ENCODE measurements around the gene HOXC12.

HOXC12 gene

DNA sequence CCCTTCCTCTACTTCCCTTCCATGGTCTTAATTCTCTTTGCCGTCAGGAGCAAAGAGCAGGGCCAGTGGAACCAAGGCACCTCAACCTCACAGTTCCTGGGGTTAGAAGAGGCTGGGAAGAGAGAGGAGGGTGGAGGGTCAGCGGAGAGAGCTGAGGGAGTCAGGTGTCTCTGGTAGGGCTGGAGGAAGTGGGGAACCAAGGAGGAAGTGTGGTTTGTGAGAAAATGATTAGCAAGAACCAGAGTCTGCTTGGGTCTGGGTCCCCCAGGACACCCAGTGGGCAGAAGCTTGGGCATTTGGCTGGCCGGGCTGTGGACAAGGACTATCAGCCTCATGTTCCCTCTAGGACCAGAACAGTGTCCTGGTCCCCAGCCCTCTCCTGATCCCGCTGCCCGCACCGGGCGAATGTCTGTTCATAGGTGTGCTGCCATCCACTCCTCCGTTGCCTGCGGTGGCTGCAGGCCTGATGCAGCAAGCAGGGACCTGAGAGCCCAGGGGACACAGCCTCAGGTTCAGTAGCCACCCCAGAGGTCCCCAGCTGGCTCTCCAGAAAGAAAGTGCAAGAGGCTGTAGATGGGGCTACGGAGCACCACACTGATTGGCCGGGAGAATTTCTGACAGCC is 2.3 kb downstream of the HOXC12 start:
- DNase-seq: no peak

DNA sequence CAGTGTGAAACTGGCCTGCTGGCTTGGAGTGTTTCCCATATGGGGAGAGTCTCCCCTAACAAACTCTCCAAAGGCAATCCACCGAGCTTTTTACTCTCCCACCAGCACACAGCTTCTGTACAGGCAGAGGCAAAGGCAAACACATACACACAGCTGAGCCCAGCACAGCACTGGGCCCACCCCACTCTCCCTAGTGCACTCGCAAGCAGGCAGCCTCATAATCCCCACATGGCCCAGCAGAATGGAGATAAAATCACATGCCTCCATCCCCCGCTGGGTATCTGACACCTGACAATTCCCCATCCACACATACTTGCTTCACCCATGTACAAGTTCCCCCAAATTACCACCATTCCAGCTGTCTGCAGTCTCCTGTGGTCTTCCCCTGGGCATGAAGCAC is 3.4 kb downstream of the HOXC12 start:
- DNase-seq: no peak

DNA sequence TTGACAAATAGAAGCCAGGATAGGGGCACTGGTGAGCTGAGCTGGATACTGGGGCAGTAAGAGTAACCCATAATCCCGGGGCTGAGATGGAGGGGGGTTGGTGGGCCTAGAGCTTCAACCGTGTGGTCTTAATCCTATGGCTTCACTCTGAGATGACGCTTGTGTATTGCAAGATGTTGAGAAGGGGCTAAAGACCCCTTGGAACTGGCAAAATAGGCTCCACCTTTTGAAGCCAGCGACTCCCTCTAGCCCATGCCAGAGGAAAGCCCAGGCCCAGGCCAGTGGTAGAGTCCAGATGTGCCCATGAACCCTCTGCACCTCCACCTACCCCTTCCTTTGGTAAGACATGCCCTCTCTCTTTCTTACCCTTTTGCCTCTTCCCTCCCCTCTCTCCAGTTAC is 4.6 kb downstream of the HOXC12 start:
- DNase-seq: no peak

DNA sequence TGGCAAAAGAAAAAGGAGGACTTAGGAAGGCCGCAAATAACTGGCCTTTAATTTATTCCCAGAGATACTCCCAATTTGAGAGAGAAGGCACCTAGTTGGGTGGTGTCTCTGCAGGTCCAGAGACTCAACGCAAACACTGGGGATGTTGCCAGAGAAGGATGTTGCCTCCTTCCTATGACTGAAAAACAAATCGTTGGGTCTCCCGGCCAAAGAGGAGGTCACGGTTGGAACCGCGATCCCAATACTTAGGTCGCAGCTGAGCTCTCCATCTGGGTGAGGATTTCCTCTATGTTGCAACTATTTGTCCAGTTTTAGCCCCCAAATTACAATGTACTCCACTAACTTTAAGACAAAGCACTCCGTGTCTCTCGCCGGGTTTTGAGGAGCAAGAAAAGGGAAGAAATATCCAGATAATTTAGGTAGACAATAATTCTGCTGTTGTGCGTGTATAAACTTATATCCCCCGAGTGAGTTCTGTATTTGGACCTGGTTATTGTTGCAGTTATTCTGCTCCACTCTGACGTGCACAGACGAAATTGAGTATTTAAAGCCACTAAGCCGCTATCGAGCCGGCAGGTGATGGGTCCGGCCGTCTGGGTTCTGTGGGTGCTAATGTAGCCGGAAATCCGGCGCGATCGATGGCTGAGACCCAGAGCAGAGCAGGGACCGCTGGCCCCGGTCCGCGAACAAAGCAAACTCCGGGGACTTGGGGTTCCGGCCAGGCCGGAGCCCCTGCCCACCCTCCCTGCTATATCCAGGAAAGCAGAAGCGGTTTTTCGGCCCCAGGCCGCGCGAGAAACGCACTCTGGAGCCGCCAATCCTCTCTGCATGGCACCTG is 5.7 kb downstream of the HOXC12 start:
- DNase-seq: no peak

DNA sequence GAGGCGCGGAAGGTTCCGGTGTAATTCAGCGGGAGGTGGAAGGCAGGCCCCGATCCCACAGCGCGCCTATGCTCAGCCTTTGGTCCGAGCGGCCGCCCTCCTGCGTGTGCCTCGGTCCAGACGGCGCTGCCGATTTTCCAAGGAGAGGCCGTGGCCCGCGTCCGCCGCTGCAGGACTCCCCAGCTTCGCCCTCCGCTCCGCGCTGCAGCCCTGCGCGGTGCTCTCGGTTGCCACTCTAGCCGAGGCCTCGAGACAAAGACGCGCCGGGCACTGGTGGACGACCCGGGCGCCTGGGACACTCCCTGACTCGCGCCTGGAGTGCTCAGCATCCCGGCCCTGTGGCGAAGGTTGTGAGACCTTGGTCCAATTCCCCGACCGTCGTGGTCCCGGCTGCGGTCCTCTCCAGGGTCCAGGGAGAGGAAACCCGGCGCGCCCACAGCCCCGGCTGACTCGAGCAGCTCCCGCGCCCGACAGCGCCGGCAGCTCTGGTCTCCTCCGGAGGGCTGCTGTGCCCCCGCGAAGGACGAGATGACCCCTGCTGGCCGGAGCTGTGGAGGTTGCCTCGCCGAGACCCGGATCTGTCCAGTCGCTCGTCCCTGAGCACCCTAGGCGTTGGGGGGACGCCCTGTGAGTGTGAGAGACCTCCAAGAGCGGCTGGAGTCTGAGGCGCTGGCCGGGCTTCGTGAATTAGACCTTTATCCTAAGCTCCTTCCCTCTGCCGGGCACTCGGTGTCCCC is 6.5 kb downstream of the HOXC12 start:
- no peak for DNase-seq

DNA sequence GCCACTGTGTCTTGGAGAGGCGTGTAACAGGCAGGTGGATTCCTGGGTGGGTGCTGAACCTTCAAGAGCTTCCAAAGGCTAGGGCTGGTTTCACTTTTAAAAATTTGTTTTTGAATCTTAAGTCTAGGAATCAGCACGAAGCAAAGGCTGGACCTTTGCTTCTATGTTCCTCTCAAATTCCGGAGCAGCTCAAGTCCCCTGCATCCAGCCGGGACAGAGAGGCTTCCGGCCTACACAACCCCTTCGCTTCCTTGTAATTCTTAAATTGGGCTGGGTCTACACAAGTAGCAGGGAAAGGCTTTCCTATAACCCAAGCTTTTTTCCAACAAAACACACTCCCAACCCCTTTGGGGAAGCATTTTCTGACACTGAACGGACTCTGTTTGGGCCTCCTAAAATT is 8.3 kb downstream of the HOXC12 start:
- no peak for DNase-seq

DNA sequence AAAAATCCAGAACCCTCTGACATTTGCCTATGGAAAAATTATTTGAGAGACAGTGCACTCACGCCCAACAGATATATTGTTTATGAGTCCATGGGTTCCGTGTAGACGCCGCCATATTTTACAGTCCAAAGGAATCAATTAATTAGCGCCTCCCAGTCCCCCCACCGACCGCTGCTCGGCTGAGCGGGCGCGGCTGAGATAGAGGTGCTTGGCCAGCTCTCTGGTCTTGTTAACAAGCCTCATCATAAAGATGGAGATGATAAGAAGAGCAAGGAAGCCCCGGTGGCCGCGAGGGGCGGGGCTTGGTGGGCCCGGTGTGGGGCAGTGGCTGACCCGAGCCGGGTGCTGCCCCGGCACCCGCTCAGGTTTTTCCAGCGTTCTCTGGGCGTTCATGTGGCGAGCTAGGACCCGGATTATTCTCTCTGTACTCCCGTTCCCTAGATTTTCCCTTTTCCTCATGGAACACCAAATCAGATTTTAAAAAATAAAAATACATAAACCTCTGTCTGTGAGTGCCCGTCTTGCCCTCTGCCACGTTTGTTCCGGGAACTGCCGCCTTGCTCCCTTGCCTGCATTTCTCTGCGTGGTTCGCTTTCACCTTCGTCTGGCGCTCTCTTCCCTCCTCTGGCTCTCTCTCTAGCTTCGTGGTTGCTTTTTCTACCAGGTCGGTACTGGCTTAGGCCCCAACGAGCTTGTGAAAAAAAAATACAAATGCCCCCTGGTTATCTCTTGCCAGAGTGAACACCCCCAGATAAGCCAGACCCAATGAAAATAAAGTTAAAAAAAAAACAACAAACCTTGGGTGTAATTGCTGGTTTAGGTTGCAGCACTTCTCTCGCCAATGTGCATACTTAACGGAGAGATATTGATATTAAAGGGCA is 9.0 kb downstream of the HOXC12 start:
- DNase-seq: no peak

DNA sequence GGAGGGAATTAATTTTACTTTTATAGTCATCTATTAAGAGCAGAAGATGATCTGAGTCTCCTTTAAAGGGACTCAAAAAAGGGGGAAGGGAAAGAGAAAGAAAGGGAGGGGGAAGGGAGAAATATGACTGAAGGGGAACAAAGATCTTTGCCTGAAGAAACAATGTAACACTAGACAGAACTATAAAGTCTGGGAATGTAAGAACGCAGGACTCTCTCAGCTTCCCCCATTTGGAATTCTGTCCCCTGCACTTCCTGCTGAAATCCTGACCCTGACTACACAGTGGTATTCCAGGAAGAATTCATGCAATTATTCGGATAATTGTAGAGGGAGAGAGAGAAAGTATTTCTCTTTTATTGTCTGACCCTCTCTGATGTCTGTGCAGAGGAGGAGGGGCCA is 9.6 kb downstream of the HOXC12 start:
- no peak for DNase-seq

DNA sequence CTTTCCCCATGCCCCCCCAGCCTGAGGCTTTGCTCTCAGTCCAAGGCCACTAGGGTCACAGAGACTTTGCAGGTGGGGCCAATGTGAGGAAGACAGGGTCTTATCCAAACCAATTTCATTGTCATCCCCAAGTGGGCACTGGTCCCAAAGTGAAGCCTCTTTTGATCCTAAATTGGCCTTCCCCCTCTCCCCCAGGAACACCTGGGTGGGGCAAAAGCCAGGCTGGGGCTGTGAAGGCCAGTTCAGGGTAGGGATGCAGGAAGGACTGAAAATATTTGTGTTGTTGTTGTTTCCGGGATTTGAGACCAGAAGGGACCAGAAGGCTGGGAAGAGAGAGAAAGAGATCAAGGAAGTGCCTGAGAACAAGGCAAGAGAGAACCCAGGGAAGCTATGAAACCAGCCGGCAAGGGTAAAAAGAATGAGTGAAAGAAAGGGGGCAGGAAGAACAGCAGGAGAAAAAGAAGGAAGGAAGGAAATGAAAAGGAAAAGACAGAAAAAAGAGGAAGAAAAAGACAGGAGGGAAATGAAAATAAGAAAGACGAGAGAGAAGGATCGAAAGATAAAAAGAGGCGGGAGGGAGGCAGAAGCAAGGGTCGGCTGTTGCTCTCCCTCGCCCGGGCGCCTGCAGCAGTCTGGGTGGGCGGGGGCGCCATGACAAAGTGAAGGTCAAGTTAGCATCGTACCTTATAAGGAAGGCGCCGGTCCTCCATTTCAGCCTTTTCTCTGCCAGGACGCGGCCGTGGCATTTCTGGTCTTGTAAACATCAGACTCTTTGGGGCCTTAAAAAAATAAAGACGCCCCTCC is 10.8 kb downstream of the HOXC12 start:
- no peak for DNase-seq

DNA sequence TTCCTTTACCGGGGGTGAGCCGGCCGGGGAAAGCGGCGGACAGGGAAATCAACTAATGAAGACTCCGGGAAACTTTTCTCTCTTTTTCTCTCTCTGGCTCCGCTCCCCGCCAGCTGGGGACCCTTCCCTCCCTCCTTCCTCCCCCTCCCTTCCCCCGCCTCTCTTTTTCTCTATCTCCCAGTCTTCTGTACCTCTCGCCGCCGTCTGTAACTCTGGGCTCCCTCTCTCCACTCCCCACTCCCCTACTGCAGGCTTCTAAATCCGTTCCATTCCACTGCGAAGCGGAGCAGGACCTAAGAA is 11.3 kb downstream of the HOXC12 start:
- no peak for DNase-seq

DNA sequence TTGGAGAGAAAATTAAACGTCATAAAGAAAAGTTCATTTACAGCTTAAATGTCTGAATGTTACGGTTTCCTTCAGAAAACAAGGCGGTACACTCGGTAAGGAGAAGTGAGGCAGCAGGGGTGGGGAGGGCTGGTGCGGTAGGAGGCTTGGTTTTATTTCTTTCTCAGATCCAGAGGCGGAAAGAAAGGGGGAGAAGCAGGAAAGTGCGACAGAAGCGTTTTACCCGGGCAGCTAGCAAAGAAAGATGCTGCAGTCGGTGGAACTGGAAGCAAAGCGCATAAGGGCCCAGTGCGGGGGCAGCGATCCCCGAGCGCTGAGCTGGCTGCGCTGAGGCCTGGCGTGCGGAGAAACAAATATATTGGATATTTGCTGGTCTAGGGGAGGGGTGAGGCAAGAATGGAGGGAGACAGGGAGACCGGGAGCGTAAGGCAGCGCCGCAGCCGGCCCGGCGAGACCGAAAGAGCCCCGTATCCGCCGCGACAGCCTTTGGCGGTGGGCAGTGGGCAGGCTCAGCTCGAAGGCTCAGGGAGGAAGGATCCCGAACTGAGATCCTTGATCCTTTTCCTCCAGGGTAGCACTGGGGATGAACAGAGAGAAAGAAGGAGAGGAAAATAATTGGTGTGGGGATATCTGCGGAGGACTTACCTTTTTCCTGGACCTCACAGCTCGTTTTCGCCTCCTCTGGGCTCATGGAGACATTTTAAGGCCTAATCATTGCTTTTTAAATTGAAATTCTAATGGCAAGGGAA is 11.9 kb downstream of the HOXC12 start:
- DNase-seq: no peak

DNA sequence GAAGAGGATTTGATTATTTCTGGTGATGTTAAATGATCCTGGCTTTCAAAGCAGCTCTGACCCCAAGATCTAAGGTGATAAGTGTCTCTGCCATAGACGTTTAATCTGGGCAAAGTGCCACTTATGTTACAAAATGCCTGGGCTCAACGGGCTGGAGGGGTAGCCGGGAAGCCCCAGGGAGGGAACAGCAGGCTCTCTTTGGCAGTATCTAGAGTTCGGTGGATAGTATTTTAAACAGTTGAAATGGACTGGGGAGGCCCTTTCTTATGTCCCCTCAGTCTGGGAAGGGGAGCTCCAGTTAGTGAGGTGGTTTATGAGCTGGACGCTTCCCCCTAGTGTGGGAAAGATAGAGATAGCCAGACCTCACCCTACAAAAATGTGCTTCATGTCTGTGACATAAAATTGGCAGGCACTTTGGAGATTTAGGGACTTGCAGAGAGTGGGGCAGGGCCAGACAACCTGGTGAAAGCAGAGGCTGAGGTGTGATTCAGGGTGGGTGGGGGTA is 12.8 kb downstream of the HOXC12 start:
- DNase-seq: no peak

DNA sequence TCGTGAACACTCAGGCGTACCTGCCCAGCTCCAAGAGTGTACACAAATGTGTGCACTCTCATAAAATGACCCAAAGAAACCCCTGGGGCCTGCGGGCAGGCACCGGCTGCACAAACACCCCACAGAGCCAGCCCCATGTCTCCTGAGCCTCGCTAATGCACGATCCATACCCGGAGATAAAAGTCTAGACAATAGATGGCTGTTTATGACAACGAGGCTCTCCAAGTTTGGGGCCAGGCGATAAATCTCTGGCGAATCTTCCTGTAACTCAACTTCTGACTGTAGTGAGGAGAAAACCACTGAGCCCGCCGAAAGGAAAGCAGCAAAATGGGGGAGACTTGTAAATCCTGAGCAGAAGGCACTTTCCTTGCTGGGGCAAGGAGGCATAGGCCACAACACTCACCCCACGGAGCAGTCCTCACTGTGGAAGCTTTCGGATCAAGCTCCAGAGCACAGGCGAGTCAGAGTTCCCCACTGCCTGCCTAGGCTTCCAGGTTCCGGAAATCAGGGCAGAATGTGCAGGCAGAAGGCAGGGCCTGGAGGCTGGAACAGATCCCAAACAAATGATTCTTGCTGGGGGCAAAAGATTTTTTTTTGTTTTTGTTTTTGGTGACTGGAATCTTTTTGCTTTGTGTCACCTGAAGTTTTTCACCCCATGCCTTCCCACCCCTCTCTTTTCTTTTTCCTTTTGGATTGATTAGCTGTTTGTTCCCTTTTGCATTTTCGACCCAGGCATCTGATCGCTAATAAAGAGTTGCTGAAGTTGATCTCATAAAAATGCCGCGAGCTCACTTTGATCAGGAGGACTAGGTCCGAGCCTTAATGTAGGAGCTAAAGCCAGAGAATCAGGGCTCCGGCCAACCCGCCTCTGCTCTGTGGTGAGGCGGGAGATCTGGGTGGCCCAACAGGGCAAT is 13.8 kb downstream of the HOXC12 start:
- no peak for DNase-seq

DNA sequence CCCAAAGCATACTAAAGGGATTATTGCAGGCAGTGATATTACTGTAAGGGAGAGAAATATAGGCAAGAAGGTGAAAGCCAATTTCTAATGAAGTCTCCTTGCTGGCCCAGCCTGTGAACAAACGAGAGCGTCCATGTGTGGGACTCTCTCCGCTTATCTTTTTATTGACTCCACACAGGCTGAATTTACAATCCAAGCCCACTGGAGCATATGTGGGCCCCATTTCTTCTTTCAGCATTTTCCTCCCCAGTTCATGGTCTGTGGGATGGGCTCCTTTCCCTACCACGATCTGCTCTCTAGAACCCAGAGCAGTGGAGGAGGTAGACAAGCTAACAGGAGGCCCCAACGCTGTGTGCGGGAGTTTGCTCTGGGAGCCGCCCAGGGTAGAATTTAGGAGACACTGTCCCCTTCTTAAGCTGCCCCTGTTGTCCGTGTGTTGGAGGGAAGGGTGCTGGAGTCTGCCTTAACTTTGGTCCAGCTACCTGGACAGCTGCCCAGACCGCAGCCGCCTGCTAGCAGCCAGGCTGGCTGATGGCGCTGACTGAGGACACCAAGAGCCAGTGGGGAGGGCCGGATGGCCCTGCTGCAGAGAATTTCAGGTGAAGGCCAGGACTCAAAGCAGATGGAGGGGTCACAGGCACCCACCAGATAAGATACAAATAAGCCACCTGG is 15.0 kb downstream of the HOXC12 start:
- DNase-seq: no peak

DNA sequence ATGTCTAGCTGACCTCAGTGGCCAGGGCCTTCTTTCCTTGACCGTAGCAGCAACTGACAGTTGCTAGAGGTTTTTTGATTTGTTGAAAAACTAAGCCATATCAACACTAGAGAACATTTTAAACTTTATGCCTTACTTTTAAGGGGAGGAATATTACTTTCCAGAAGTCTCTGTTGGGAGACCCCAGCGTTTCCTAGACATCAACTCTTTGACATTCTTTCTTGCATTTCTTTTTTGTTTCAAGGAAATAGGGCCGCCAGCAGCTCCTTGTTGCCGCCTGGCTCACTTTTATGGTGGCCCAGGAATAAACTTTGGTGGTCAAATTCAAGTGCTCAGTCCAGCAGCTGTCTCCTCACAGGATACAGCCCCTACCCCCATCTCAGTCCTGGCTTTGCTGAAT is 15.7 kb downstream of the HOXC12 start:
- no peak for DNase-seq

DNA sequence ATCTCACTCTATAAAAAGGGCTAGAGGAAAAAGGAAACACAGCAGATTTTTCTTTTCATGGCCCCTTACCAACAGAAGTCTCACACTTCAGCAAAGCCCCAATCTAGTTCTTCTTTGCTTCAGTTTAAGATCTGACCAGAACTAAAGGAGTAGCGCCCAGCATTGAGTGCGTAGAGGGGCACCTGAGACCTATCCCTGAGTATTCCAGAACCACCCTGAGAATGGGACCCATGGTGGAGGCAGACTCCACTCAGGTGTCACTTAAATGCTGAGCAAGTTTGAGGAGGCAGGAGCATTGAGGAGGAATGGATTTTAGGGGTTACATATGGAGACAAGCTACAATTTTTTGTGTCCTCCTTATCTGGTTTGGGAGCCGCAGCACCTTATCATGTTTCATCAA is 16.4 kb downstream of the HOXC12 start:
- no peak for DNase-seq

DNA sequence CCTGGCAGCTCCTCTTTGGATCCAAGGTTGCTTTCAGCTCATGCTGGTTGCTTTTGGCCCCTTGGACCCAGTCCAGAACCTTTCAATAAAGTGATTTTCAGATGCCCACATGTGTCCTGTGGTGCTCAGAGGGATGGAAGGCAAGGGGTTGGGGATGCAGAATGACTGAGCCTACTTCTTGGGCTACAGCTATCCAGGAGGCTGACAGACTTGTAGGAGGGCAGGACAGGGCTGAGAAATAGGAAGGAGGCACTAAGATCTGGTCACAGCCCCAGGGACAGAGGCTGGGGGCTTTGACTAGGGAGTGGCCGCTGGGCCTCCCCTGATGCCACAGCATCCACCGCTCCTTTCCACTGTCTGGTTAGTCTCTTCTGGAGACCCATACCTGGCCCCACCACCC is 17.0 kb downstream of the HOXC12 start:
- no peak for DNase-seq

DNA sequence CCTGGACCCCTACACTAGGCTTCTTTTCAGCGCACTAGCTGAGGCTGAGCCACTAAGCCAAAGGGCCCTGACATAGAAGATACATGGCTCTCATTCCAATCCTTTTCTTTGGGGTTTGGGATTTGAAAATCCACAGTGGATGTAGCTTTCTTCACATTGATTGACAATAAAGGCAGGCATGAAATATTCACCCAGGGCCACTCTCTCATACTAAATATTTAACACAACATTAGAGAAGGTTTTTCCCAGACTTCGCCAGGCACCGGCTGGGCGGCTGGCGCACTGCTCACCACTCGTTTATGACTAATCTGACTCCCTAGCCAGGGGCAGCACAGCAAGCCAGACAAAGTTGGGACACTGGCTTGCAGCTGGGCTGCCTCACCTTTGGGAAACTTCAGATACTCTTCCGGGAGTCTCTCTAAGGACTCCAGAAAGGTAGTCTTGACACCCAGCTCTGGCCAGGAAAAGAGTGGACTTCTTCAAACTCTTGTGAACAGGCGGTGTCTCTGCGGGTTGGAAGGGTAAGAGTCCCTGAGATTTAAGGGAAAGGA is 17.5 kb downstream of the HOXC12 start:
- no peak for DNase-seq

DNA sequence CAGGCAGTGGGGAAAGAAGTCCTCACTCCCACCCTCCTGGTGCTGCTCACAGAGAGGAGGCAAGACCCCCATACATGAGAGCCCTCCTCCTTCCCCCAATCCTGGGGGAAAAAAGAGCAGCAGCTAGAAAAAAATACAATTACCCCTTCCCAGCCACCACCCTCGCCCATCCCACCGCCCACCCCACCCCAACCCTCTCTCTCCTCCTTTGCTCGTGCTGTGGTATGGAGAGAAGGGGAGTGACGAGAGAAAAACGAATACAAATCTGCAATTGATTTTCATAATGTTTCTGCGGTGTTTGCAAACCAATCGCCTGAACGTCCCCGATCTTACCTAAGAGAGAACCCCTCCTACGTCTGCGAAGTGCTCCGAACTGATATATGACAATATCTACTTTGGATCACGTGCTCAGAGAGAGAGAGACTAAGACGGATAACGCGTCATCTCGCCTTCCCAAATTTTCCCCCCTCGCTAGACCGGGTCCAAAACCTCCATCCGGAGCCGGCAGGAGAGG is 18.1 kb downstream of the HOXC12 start, which contains the start of gene HOXC11:
Gene HOXC11 (plus strand): TSS at position 405 of the 514 bp plus-strand sequence. CDS start 116 bp downstream, outside the sequence.
- no peak for DNase-seq
